Heart left ventricle (tissue), 13 donors: ENCODE results near the gene CCDC187.

ENCODE experiments used
- POLR2A ChIP-seq, 2 donors: fragments of 450-650 bp; IDR thresholded peaks; one replicate each; pipeline ENCODE4 v1.6.1; 2017; ENCODE audit warnings: antibody characterized with exemption in 2 of 2, mild to moderate bottlenecking in 2 of 2, moderate library complexity in 2 of 2
- TF ChIP-seq, protein P1 (sequence below), 12 donors: fragments of 200-600 bp; sonication (generic) in 4 of 12; IDR thresholded peaks; one replicate each; pipeline versions ENCODE4 v1.5.0 to v1.8.0; 2018 to 2022; ENCODE audit warnings: antibody characterized with exemption in 12 of 12, mild to moderate bottlenecking in 5 of 12
- donor health status: ischemic (EF 13 %, LVEDD 7.1; RV severe dilation, severe dysfunction).
- donor health status: DM: no; HTN: yes; CAD: no.
- donor health status: DM: no; HTN: no; CAD: no.
- donor health status: ischemic (EF 25% LVEDD 6.9; RV normal size, moderate dysfunction).
- donor health status: ischemic (EF 25% LVEDD 5.7; RV mildly dilated, moderate dysfunction).
- donor health status: ischemic (EF 35%, LVEDD 5.7; RV mildly dilated, moderate dysfunction).
- donor health status: nonischemic (EF 11% LVEDD 7.7; RV severe dilation, severe dysfunction).
- donor health status: DM: yes; HTN: yes; CAD: no.
- donor health status: PGD.
- donor health status: ischemic (EF 29% LVEDD 5.4; RV normal size, mild dysfunction).
- donor health status: nonischemic (EF 23%, LVEDD 6.1; RV moderate dilation, normal function).

DNA sequence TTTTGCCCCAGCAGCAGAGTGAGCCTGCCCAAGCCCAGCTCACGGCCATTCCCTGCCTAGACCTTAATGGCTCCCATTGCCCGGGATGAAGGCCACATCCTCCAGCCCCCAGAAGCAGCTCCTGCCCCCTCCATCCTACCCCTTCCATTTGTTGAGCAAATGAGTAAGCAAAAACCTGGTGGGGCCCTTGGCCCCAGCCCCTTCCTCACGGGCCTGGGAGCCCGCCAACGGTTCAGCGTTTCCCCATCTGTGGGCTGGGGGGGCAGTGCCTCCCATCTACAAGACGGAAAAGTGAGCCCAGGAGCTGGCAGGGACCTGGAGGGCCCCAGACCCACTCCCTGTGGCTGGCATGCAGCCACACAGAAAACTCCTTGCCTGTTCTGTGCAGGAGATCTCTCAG is 4.4 kb downstream of the CCDC187 start:
- no peak for TF ChIP-seq POLR2A (IDR thresholded peaks at IDR 0.05)
- TF ChIP-seq, protein P1, sequence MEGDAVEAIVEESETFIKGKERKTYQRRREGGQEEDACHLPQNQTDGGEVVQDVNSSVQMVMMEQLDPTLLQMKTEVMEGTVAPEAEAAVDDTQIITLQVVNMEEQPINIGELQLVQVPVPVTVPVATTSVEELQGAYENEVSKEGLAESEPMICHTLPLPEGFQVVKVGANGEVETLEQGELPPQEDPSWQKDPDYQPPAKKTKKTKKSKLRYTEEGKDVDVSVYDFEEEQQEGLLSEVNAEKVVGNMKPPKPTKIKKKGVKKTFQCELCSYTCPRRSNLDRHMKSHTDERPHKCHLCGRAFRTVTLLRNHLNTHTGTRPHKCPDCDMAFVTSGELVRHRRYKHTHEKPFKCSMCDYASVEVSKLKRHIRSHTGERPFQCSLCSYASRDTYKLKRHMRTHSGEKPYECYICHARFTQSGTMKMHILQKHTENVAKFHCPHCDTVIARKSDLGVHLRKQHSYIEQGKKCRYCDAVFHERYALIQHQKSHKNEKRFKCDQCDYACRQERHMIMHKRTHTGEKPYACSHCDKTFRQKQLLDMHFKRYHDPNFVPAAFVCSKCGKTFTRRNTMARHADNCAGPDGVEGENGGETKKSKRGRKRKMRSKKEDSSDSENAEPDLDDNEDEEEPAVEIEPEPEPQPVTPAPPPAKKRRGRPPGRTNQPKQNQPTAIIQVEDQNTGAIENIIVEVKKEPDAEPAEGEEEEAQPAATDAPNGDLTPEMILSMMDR (IDR thresholded peaks at IDR 0.05) = no peak
